Activated CD8-positive, alpha-beta memory T cell treated with anti-CD3 and anti-CD28 coated beads, Interleukin-2, amount 50 U/mL, for 1 hour (primary cell): Measurements from ENCODE around the gene GNB1.
A peak's percentile ranks its signal among the peaks of the same experiment; 100 is the strongest.
"Not testable (repeated sequence)": the region's sequence is repeated elsewhere in the genome, so short reads cannot be mapped to it uniquely, and the experiment has no call there.

Experiments used
- DNase-seq: peaks from one replicate; pipeline ENCODE4 v3.0.0-alpha.2; 2020; ENCODE audit errors: extremely low read depth

Gene GNB1

DNA sequence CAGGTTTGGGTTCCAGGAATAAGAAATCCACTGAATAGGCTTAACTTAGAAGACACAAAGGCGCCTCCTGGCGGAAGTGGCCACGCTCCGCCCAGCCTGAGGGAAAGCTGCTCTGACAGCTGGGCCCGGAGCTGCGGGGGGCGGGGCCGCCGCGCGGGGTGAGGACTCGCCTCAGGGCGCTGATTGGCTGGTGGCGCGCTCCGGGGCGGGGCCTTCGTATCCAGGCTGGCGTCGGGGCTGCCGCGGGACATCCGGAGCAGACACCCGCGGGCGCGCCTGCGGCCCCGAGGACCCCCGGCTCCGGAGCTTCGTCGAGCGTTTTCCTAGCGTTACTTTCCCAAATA lies 144.3 kb downstream of the GNB1 start:
- DNase-seq: not testable (repeated sequence)

DNA sequence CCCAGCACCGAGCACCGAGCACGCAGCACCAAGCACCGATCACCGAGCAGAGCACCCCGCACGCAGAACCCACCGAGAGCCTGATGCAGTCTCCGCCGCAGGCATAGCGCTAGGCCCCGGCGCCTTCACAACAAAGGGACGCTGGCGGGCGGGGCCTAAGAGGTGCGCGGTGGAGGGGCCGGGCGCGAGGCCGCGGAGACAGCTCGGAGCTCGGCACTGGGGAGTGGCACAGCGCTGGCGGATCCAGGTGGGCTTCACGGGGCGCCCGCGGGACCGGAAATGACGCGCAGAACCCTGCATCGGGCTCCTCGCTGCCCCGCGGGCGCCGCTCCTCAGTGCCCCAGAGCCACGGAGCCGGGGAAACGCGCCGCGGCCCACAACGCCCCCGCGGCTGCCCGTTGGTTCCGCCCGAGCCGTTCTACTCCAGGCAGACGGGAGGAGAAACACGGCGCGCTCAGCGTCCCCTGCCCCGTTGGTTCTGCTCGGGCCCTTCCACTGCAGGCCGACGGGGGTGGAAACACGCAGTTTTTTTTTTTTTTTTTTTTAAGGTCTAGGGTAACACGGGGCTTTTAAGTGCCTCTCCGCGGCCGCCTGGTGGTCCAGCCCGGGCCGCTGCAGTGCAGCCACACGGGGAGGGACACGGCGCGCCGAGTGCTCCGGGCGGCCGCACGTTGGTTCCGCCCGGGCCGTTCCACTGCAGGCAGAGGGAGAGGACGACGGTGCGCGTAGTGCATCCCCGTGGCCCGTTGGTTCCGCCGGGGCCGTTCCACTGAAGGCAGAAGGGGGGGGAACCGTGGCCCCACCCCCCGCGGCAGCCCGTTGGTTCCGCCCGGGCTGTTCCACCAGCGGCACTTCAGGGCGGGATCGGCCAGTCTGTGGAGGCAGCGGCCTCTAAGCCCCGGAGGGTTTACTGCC lies 145.0 kb downstream of the GNB1 start:
- peak; percentile 27 for DNase-seq

DNA sequence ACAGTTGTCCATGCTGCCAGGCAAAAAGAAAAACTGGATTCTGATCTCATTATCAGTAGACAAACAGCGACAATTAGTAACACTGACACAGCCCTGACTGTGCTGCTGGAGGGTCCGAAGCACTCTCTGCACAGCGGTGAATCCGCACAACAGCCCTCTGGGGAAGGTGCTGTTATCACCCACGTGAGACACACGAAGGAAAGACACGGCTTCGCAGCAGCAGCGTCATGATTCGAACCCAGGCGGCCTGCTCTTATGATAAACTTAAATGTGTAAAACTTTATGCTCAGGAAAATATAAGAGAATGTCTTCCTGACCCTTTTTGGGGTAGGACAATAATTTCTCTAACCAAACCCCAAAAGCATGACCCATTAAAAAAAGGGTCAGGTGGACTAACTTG lies 148.4 kb downstream of the GNB1 start:
- DNase-seq: not testable (repeated sequence)

- not testable (repeated sequence) for DNase-seq
Measured at GRCh38 chr1:1741013-1741412, 149.9 kb downstream of the GNB1 start.

- DNase-seq: not testable (repeated sequence)
Measured at GRCh38 chr1:1738799-1739337, 152.0 kb downstream of the GNB1 start.

- DNase-seq: not testable (repeated sequence)
Measured at GRCh38 chr1:1737675-1738590, 153.0 kb downstream of the GNB1 start.
